GM23248 (cell line): ENCODE data around the gene ZNF581.

Experiments used
- EZH2 ChIP-seq: fragments of 200-600 bp; sonication (generic); IDR thresholded peaks from 2 replicates; pipeline ENCODE4 v1.6.1; 2018; ENCODE audit warnings: antibody characterized with exemption, mild to moderate bottlenecking; ENCODE audit not compliant: insufficient read depth, poor library complexity, severe bottlenecking
- EZH2phosphoT487 ChIP-seq: fragments of 200-600 bp; sonication (generic); IDR thresholded peaks from 2 replicates; pipeline ENCODE4 v1.6.1; 2018; ENCODE audit warnings: antibody characterized with exemption, moderate library complexity, mild to moderate bottlenecking, low read depth; ENCODE audit not compliant: insufficient read depth

GRCh38 chr19:55671054-55671378, 27.6 kb downstream of the ZNF581 start:
- TF ChIP-seq EZH2 (no peak), EZH2phosphoT487 (no peak)
